ENCODE data around the gene AMOTL1. TPM values are rescaled to one million over a fixed set of nuclear protein-coding genes. Genes with fewer than 3 reads are reported as not detected.

AMOTL1 gene
- total RNA-seq, 2 donors from 2014 or later: 45.0 to 60.0 TPM

GRCh38 chr11:94766713-94767206 is 1.4 kb upstream of the AMOTL1 start:
- H3K27ac Mint-ChIP-seq: no peak overlapping the region
- H3K4me3 Mint-ChIP-seq: no peak overlapping the region
- peaks cover 1% of the 10 kb centered on the region for H3K36me3 Mint-ChIP-seq (ENCODE audit: low read depth)
- TF ChIP-seq, protein P1, sequence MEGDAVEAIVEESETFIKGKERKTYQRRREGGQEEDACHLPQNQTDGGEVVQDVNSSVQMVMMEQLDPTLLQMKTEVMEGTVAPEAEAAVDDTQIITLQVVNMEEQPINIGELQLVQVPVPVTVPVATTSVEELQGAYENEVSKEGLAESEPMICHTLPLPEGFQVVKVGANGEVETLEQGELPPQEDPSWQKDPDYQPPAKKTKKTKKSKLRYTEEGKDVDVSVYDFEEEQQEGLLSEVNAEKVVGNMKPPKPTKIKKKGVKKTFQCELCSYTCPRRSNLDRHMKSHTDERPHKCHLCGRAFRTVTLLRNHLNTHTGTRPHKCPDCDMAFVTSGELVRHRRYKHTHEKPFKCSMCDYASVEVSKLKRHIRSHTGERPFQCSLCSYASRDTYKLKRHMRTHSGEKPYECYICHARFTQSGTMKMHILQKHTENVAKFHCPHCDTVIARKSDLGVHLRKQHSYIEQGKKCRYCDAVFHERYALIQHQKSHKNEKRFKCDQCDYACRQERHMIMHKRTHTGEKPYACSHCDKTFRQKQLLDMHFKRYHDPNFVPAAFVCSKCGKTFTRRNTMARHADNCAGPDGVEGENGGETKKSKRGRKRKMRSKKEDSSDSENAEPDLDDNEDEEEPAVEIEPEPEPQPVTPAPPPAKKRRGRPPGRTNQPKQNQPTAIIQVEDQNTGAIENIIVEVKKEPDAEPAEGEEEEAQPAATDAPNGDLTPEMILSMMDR (conservative IDR thresholded peaks at IDR 0.05): no peak
- Histone ChIP-seq H3K9me3 (ENCODE audit: control insufficient read depth, low read length) (no peaks in the 10 kb centered on the region), H3K27me3 (ENCODE audit: control insufficient read depth, insufficient read depth, low read length, poor library complexity, severe bottlenecking) (no peaks in the 10 kb centered on the region), H3K9ac (ENCODE audit: extremely low read depth, low read length, poor library complexity, severe bottlenecking) (peak overlapping the region; percentile 95), H3K4me1 (ENCODE audit: control insufficient read depth, insufficient read depth, low read length) (peaks cover 21% of the 10 kb centered on the region), H3K36me3 (ENCODE audit: control insufficient read depth, insufficient read depth, low read length) (peaks cover 5% of the 10 kb centered on the region), H3K27ac (ENCODE audit: low read depth, low read length) (no peak overlapping the region), H3K4me3 (ENCODE audit: low read length) (peak overlapping the region; percentile 96)
- DNase-seq: peak; percentile 74
- WGBS, 2 experiments (ENCODE audit: insufficient coverage in 1 of 2, insufficient read length in 1 of 2): 52 to 57% methylated on average over 4 to 5 of the region's 5 CpGs
- no peaks in the 10 kb centered on the region for H3K9me3 Mint-ChIP-seq
- H3K4me1 Mint-ChIP-seq: peaks cover 32% of the 10 kb centered on the region
- H3K27me3 Mint-ChIP-seq (ENCODE audit: insufficient read depth): peaks cover 28% of the 10 kb centered on the region

DNA sequence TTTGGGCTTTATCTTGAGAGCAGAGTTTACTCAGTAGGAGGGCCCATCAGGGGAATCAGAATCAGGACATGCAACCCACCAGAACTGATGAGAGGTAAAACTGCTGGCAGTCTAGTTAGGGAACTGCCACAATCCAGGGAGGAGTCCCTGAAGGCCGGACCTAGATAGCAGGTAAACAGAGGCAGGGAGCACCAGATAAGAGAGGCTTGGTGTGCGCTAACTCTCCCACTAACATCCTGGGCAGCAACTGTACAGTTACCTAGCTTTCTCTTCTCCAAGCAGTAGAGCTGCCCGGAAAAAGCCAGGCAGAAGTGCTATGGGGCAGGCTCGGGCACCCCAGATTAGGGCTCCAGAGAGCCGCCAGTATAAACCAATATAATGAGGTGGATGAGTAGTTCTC is 865 bp upstream of the AMOTL1 start:
- peaks cover 5% of the 10 kb centered on the region for H3K9me3 ChIP-seq (ENCODE audit: control insufficient read depth, low read length)
- H3K4me3 Mint-ChIP-seq: no peak overlapping the region
- H3K27ac Mint-ChIP-seq: no peak overlapping the region
- H3K4me1 Mint-ChIP-seq: peaks cover 32% of the 10 kb centered on the region
- H3K36me3 ChIP-seq (ENCODE audit: control insufficient read depth, insufficient read depth, low read length): peaks cover 10% of the 10 kb centered on the region
- H3K36me3 Mint-ChIP-seq (ENCODE audit: low read depth): peaks cover 6% of the 10 kb centered on the region
- TF ChIP-seq, protein P1 (conservative IDR thresholded peaks at IDR 0.05): no peak
- H3K9me3 Mint-ChIP-seq: peaks cover 4% of the 10 kb centered on the region
- peaks cover 21% of the 10 kb centered on the region for H3K4me1 ChIP-seq (ENCODE audit: control insufficient read depth, insufficient read depth, low read length)
- peak overlapping the region; percentile 96 for H3K4me3 ChIP-seq (ENCODE audit: low read length)
- peak overlapping the region; percentile 57 for H3K27ac ChIP-seq (ENCODE audit: low read depth, low read length)
- peaks cover 26% of the 10 kb centered on the region for H3K27me3 Mint-ChIP-seq (ENCODE audit: insufficient read depth)
- 56% methylated on average over 5 of the region's 5 CpGs; no CpG with 5 or more reads in 1 of the 2 experiments for WGBS, 2 experiments (ENCODE audit: insufficient coverage in 1 of 2, insufficient read length in 1 of 2)
- H3K9ac ChIP-seq (ENCODE audit: extremely low read depth, low read length, poor library complexity, severe bottlenecking): peak overlapping the region; percentile 95
- H3K27me3 ChIP-seq (ENCODE audit: control insufficient read depth, insufficient read depth, low read length, poor library complexity, severe bottlenecking): no peaks in the 10 kb centered on the region
- DNase-seq: peak; percentile 64

GRCh38 chr11:94768602-94769541 is 716 bp downstream of the AMOTL1 start:
- DNase-seq: peak; percentile 71
- Histone ChIP-seq H3K36me3 (ENCODE audit: control insufficient read depth, insufficient read depth, low read length) (peaks cover 16% of the 10 kb centered on the region), H3K27ac (ENCODE audit: low read depth, low read length) (peak overlapping the region; percentile 81), H3K9me3 (ENCODE audit: control insufficient read depth, low read length) (peaks cover 7% of the 10 kb centered on the region), H3K4me1 (ENCODE audit: control insufficient read depth, insufficient read depth, low read length) (peaks cover 23% of the 10 kb centered on the region), H3K27me3 (ENCODE audit: control insufficient read depth, insufficient read depth, low read length, poor library complexity, severe bottlenecking) (no peaks in the 10 kb centered on the region), H3K9ac (ENCODE audit: extremely low read depth, low read length, poor library complexity, severe bottlenecking) (peak overlapping the region; percentile 95), H3K4me3 (ENCODE audit: low read length) (peak overlapping the region; percentile 96)
- Mint-ChIP-seq H3K27me3 (ENCODE audit: insufficient read depth) (peaks cover 11% of the 10 kb centered on the region), H3K4me1 (peaks cover 32% of the 10 kb centered on the region), H3K36me3 (ENCODE audit: low read depth) (peaks cover 6% of the 10 kb centered on the region), H3K27ac (peak overlapping the region; percentile 93), H3K4me3 (no peak overlapping the region), H3K9me3 (peaks cover 5% of the 10 kb centered on the region)
- TF ChIP-seq, protein P1 (conservative IDR thresholded peaks at IDR 0.05): no peak
- WGBS, 2 experiments (ENCODE audit: insufficient coverage in 1 of 2, insufficient read length in 1 of 2): 0% methylated on average over 30 to 91 of the region's 91 CpGs
